Type B pancreatic cell (in vitro differentiated cells): ENCODE measurements around the gene KRTCAP3. TPM values are rescaled to one million over a fixed set of nuclear protein-coding genes. Genes with fewer than 3 reads are reported as not detected.

ENCODE experiments used
- DNase-seq: peaks from one replicate; pipeline ENCODE4 v3.0.0; 2021; ENCODE audit warnings: mixed read lengths; ENCODE audit not compliant: unreplicated experiment; ENCODE audit errors: extremely low spot score
- H3K27ac Mint-ChIP-seq: 2 replicates; pipeline ENCODE4 v1.8.0; 2021; ENCODE audit warnings: mild to moderate bottlenecking, mixed read lengths
- H3K27me3 Mint-ChIP-seq: 2 replicates; pipeline ENCODE4 v1.8.0; 2021; ENCODE audit warnings: mixed read lengths
- H3K36me3 Mint-ChIP-seq: 2 replicates; pipeline ENCODE4 v1.8.0; 2021; ENCODE audit warnings: mixed read lengths
- H3K4me1 Mint-ChIP-seq: one replicate; pipeline ENCODE4 v1.8.0; 2021; ENCODE audit warnings: mixed read lengths; ENCODE audit not compliant: unreplicated experiment
- H3K4me3 Mint-ChIP-seq: 2 replicates; pipeline ENCODE4 v1.8.0; 2021; ENCODE audit warnings: mild to moderate bottlenecking, mixed read lengths
- H3K9me3 Mint-ChIP-seq: 2 replicates; pipeline ENCODE4 v1.8.0; 2021; ENCODE audit warnings: mixed read lengths
- total RNA-seq: library from RNA; stranded (reverse); gene quantifications from 2 replicates; pipeline ENCODE4 v1.2.1, GENCODE V29; 2021; ENCODE audit warnings: low replicate concordance
- TF ChIP-seq, protein P1 (sequence below): fragments of 200-600 bp; sonication (generic); conservative IDR thresholded peaks from 2 replicates; pipeline ENCODE4 v1.5.0; 2021; ENCODE audit warnings: antibody characterized with exemption, mild to moderate bottlenecking

KRTCAP3 gene
- total RNA-seq, 1 donor from 2014 or later = 23.9 TPM

GRCh38 chr2:27461118-27461517 lies 18.9 kb downstream of the KRTCAP3 start:
- H3K27me3 Mint-ChIP-seq = no peaks in the 10 kb centered on the region
- peaks cover 11% of the 10 kb centered on the region for H3K36me3 Mint-ChIP-seq
- TF ChIP-seq, protein P1, sequence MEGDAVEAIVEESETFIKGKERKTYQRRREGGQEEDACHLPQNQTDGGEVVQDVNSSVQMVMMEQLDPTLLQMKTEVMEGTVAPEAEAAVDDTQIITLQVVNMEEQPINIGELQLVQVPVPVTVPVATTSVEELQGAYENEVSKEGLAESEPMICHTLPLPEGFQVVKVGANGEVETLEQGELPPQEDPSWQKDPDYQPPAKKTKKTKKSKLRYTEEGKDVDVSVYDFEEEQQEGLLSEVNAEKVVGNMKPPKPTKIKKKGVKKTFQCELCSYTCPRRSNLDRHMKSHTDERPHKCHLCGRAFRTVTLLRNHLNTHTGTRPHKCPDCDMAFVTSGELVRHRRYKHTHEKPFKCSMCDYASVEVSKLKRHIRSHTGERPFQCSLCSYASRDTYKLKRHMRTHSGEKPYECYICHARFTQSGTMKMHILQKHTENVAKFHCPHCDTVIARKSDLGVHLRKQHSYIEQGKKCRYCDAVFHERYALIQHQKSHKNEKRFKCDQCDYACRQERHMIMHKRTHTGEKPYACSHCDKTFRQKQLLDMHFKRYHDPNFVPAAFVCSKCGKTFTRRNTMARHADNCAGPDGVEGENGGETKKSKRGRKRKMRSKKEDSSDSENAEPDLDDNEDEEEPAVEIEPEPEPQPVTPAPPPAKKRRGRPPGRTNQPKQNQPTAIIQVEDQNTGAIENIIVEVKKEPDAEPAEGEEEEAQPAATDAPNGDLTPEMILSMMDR = no peak
- no peak overlapping the region for H3K27ac Mint-ChIP-seq
- no peak overlapping the region for H3K4me3 Mint-ChIP-seq
- DNase-seq = no peak
- no peaks in the 10 kb centered on the region for H3K4me1 Mint-ChIP-seq
- no peaks in the 10 kb centered on the region for H3K9me3 Mint-ChIP-seq

DNA sequence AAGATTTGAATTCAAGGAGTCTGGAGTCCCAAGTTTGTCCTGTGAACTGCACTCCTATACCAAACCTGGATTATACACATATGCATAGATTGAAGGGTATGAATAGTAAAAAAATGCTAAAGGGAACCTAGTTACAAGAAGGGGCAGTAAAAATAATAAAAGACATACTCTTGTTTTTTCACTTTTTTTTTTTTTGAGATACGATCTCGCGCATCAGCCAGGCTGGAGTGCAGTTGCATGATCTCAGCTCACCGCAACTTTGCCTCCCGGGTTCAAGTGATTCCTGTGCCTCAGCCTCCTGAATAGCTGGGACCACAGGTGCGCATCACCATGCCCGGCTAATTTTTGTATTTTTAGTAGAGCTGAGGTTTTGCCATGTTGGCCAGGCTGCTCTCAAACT lies 22.3 kb downstream of the KRTCAP3 start:
- DNase-seq = no peak
- H3K4me3 Mint-ChIP-seq = no peak overlapping the region
- H3K27me3 Mint-ChIP-seq = no peaks in the 10 kb centered on the region
- TF ChIP-seq, protein P1 = no peak
- no peak overlapping the region for H3K27ac Mint-ChIP-seq
- no peaks in the 10 kb centered on the region for H3K9me3 Mint-ChIP-seq
- peaks cover 3% of the 10 kb centered on the region for H3K36me3 Mint-ChIP-seq
- H3K4me1 Mint-ChIP-seq = no peaks in the 10 kb centered on the region

DNA sequence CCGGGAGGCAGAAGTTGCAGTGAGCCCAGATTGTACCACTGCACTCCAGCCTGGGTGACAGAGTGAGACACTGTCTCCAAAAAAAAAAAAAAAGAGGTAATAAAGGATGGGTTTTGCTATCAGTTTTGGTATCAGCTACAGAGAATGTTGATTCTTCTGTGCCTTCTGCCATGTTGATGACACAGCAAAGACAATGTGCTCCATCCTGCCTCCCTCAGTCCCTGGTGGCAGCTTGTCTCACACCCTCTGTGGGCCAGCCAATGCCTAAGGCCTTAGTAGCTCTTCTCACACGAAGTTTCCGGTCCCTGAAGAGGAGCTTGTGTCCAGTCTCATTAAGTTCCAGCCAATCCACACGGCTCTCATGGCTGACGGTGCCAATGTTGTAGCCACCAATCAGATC lies 29.8 kb downstream of the KRTCAP3 start:
- Mint-ChIP-seq H3K27me3 (no peaks in the 10 kb centered on the region), H3K36me3 (peaks cover 13% of the 10 kb centered on the region), H3K4me3 (no peak overlapping the region), H3K9me3 (no peaks in the 10 kb centered on the region), H3K27ac (no peak overlapping the region), H3K4me1 (no peaks in the 10 kb centered on the region)
- TF ChIP-seq, protein P1 = no peak
- no peak for DNase-seq

GRCh38 chr2:27485496-27485895 lies 43.3 kb downstream of the KRTCAP3 start:
- Mint-ChIP-seq H3K27ac (no peak overlapping the region), H3K4me3 (no peak overlapping the region), H3K4me1 (peaks cover 13% of the 10 kb centered on the region), H3K36me3 (peaks cover 9% of the 10 kb centered on the region), H3K9me3 (no peaks in the 10 kb centered on the region), H3K27me3 (no peaks in the 10 kb centered on the region)
- TF ChIP-seq, protein P1 = no peak
- DNase-seq = no peak

DNA sequence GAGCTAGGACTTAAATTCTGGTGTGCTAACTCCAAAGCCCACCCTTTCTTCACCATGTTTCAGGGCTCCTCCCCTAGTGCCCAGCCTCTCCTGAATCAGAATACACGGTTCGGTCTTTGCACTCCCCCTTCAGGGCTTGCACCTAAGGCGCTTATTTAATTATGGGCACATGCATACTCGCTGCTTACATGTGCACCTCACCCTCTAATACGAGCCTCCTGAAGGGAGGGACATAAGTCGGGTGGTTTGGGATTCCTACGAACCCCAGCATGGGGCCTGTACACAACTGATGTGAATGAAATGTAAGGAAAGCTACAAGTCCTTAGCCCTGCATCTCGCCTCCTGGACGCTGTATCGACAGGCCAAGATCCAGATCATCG lies 46.9 kb downstream of the KRTCAP3 start:
- Mint-ChIP-seq H3K27ac (peak overlapping the region; percentile 94), H3K4me3 (peak overlapping the region; percentile 91), H3K36me3 (no peaks in the 10 kb centered on the region), H3K27me3 (peaks cover 6% of the 10 kb centered on the region), H3K4me1 (peaks cover 13% of the 10 kb centered on the region), H3K9me3 (no peaks in the 10 kb centered on the region)
- TF ChIP-seq, protein P1 = no peak
- no peak for DNase-seq
